Midbrain (tissue), 1 donor: Measurements from ENCODE around the gene WDR89.
"Not testable (repeated sequence)": the region's sequence is repeated elsewhere in the genome, so short reads cannot be mapped to it uniquely, and the experiment has no call there.

Source experiments
- DNase-seq: peaks from one replicate; lab custom pipeline; 2025; lab: John Stamatoyannopoulos, UW

Gene WDR89

GRCh38 chr14:63641473-63642228 is at the start of gene WDR89:
Gene WDR89, minus strand, starts transcription at chr14:63641871. Its CDS starts 41,929 bp downstream, at chr14:63599942.
- peak; percentile 99 for DNase-seq

- no peak for DNase-seq
Observed at GRCh38 chr14:63689132-63689531, 47.5 kb upstream of the WDR89 start.

- DNase-seq = no peak
Observed at GRCh38 chr14:63686926-63687325, 45.3 kb upstream of the WDR89 start.

- DNase-seq = no peak
Observed at GRCh38 chr14:63685401-63685800, 43.7 kb upstream of the WDR89 start.

GRCh38 chr14:63682727-63683593 is 41.3 kb upstream of the WDR89 start:
- DNase-seq = no peak

GRCh38 chr14:63678536-63678935 is 36.9 kb upstream of the WDR89 start:
- no peak for DNase-seq

GRCh38 chr14:63677891-63678379 is 36.3 kb upstream of the WDR89 start:
- no peak for DNase-seq

- DNase-seq = no peak
Observed at GRCh38 chr14:63676615-63677014, 34.9 kb upstream of the WDR89 start.

- no peak for DNase-seq
Observed at GRCh38 chr14:63673886-63674497, 32.3 kb upstream of the WDR89 start.

- DNase-seq = no peak
Observed at GRCh38 chr14:63673255-63673654, 31.6 kb upstream of the WDR89 start.

GRCh38 chr14:63672417-63673180 is 30.9 kb upstream of the WDR89 start:
- DNase-seq = no peak

GRCh38 chr14:63671987-63672386 is 30.3 kb upstream of the WDR89 start:
- no peak for DNase-seq

- no peak for DNase-seq
Observed at GRCh38 chr14:63670692-63671091, 29.0 kb upstream of the WDR89 start.

GRCh38 chr14:63666335-63666734 is 24.7 kb upstream of the WDR89 start:
- DNase-seq = no peak

GRCh38 chr14:63663428-63664341 is 22.0 kb upstream of the WDR89 start:
- no peak for DNase-seq

GRCh38 chr14:63662776-63663175 is 21.1 kb upstream of the WDR89 start:
- DNase-seq = no peak

- not testable (repeated sequence) for DNase-seq
Observed at GRCh38 chr14:63661881-63662280, 20.2 kb upstream of the WDR89 start.

GRCh38 chr14:63659726-63660125 is 18.1 kb upstream of the WDR89 start:
- DNase-seq = peak; percentile 71

- DNase-seq = no peak
Observed at GRCh38 chr14:63656194-63656593, 14.5 kb upstream of the WDR89 start.

- DNase-seq = no peak
Observed at GRCh38 chr14:63654936-63655335, 13.3 kb upstream of the WDR89 start.

- DNase-seq = no peak
Observed at GRCh38 chr14:63654346-63654745, 12.7 kb upstream of the WDR89 start.
